K562 (cell line): ENCODE measurements around the gene ZBP1. TPM values are rescaled to one million over a fixed set of nuclear protein-coding genes. Genes with fewer than 3 reads are reported as not detected.
A peak's percentile ranks its signal among the peaks of the same experiment; 100 is the strongest.

Experiments used
- BHLHE40 ChIP-seq: IDR thresholded peaks from 2 replicates; pipeline ENCODE4 v1.6.1; 2011; ENCODE audit warnings: low read length, improper control_type of control experiment
- DPF2 ChIP-seq: fragments of 450-650 bp; IDR thresholded peaks from 2 replicates; pipeline ENCODE4 v1.6.1; 2016
- JUND ChIP-seq, 2 experiments: IDR thresholded peaks; 2 replicates in 1 of 2; 3 replicates in 1 of 2; pipeline ENCODE4 v1.6.1; 2011; ENCODE audit warnings: borderline replicate concordance in 2 of 2, low read depth in 2 of 2, low read length in 2 of 2, improper control_type of control experiment in 1 of 2, missing biosample characterization in 1 of 2, missing genetic modification characterization in 1 of 2, missing genetic modification reagents in 1 of 2
- KLF16 ChIP-seq: IDR thresholded peaks from 2 replicates; pipeline ENCODE4 v1.6.1; 2016; ENCODE audit warnings: antibody characterized with exemption
- RAD51 ChIP-seq: fragments of 450-650 bp; IDR thresholded peaks from 2 replicates; pipeline ENCODE4 v1.7.1; 2016; ENCODE audit warnings: low read depth, mild to moderate bottlenecking, borderline replicate concordance
- TOE1 ChIP-seq, 2 experiments: fragments of 450-650 bp in 1 of 2; sonication (generic) in 1 of 2; formaldehyde crosslinking in 1 of 2; IDR thresholded peaks; 2 replicates each; pipeline versions ENCODE4 v1.7.1 to v1.8.0; 2016 to 2022; ENCODE audit warnings: borderline replicate concordance in 2 of 2, mild to moderate bottlenecking in 2 of 2, antibody characterized with exemption in 1 of 2, inconsistent platforms in 1 of 2, low read depth in 1 of 2, missing genetic modification reagents in 1 of 2, moderate library complexity in 1 of 2
- ZBTB11 ChIP-seq, 3 experiments: fragments of 200-800 bp in 1 of 3; fragments of 250-450 bp in 1 of 3; fragments of 450-650 bp in 1 of 3; sonication (Bioruptor Pico) in 1 of 3; sonication (Bioruptor generic) in 1 of 3; formaldehyde crosslinking in 1 of 3; IDR thresholded peaks; 2 replicates each; pipeline versions ENCODE4 v1.6.1 to v1.8.0; 2016 to 2022; ENCODE audit warnings: mild to moderate bottlenecking in 2 of 3, missing genetic modification characterization in 2 of 3, missing compliant biosample characterization in 1 of 3, moderate library complexity in 1 of 3
- ZBTB7A ChIP-seq: IDR thresholded peaks from 2 replicates; pipeline ENCODE4 v1.6.1; 2011; ENCODE audit warnings: low read depth, mild to moderate bottlenecking, low read length, moderate library complexity, borderline replicate concordance; ENCODE audit not compliant: control insufficient read depth
- ZNF146 ChIP-seq: IDR thresholded peaks from one replicate; pipeline ENCODE4 v1.6.1; 2018; ENCODE audit warnings: missing compliant biosample characterization; ENCODE audit not compliant: unreplicated experiment
- polyA plus RNA-seq, 8 experiments: library from polyadenylated mRNA; depleted of rRNA in 4 of 8; stranded (reverse) in 5 of 8; unstranded in 3 of 8; fragments of >200 nt; fragmentation: Nextera tagmentation in 2 of 8; fragmentation: Illumina TruSeq in 1 of 8; extraction: Ambion mirVana in 2 of 8; extraction: Trizol in 1 of 8; gene quantifications; 2 replicates each; pipeline versions ENCODE4 v1.2.1 to v1.2.3, GENCODE V29; 2011 to 2014; ENCODE audit warnings: inconsistent platforms in 1 of 8, missing spikeins in 1 of 8
- total RNA-seq, 7 experiments: library from RNA; depleted of rRNA in 6 of 7; stranded (reverse); fragments of >200 nt in 6 of 7; fragmentation: Illumina TruSeq in 2 of 7; extraction: Trizol in 2 of 7; gene quantifications; 2 replicates each; pipeline versions ENCODE4 v1.2.1 to v1.2.3, GENCODE V29; 2011 to 2021; ENCODE audit warnings: low replicate concordance in 1 of 7
- TF ChIP-seq, protein P1 (sequence below): fragments of 450-650 bp; formaldehyde crosslinking; IDR thresholded peaks from 2 replicates; pipeline ENCODE4 v1.4.0; 2022; ENCODE audit warnings: missing genetic modification characterization
- TF ChIP-seq, protein P2 (sequence below): IDR thresholded peaks from 2 replicates; pipeline ENCODE4 v1.6.1; 2011; ENCODE audit warnings: borderline replicate concordance, low read depth, mild to moderate bottlenecking, moderate library complexity, low read length; ENCODE audit not compliant: insufficient read depth, poor library complexity, severe bottlenecking

Gene ZBP1
- total and polyA plus RNA-seq, 9 of the 15 experiments (the other 6 are each of a cell fraction or from before 2014, with no cell fraction given), result not detected

DNA sequence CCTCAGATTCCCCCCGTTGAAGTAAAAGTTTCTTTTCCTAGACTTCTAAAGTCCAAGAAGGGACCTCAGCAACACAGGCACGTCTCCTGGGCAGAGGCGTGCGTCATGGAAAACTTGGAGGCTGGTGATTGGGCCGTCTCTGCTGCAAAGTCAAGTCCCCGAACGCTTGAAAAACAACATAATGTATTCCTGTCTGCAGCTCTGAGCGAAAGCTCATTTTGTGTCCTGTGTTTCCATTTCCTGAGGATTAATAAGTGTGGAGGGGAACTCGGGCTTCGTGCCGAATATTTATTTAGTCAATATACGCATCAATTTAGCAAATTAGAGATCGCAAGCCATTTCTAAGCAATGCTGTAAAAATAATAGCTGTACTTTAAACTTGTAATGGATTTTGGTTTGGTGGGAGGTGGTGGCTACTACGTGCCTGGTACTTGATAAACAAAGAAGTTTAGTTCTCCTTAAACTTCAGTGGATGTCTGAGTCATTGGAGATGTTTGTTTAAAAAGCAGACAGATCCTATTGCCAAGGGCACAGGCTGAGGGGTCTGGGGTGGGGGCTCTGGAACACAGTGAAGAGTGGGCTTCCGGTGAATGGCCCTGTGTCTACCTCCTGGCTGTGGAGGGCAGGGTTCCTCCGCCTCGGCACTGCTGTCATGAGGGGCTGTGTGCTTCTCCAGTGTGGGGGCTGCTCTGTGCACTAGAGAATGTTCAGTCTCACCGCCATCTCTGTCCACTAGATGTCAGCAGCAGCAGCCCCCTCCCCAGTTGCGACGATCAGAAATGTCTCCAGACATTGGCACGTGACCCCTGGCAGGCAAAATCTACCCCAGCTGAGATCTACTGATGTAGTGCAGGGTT, 37.6 kb downstream of the ZBP1 start (continued):
- TF ChIP-seq DPF2 (0 out of 2 replicates have a peak, but pooled peaks have one; percentile 32), BHLHE40 (peak; percentile 90), ZNF146 (CRISPR knock-in tag) (no peak), RAD51 (peak; percentile 80), KLF16 (0 out of 2 replicates have a peak, but pooled peaks have one; percentile 9), JUND (IDR thresholded peaks at IDR 0.05; ENCODE audit: borderline replicate concordance, low read depth, low read length) (no peak), JUND (tag; IDR thresholded peaks at IDR 0.05; ENCODE audit: borderline replicate concordance, low read depth, low read length) (0 out of 3 replicates have a peak, but pooled peaks have one; percentile 34), ZBTB7A (peak; percentile 89), ZBTB11 (CRISPR knock-in tag; IDR thresholded peaks at IDR 0.05) (0 out of 6 replicates have a peak, but pooled peaks of 1 of the 3 experiments have one; percentile 18), TOE1 (IDR thresholded peaks at IDR 0.05; ENCODE audit: borderline replicate concordance) (peak; percentile 78), TOE1 (CRISPR knock-in tag; IDR thresholded peaks at IDR 0.05; ENCODE audit: borderline replicate concordance, low read depth) (no peak)
- TF ChIP-seq, protein P1, sequence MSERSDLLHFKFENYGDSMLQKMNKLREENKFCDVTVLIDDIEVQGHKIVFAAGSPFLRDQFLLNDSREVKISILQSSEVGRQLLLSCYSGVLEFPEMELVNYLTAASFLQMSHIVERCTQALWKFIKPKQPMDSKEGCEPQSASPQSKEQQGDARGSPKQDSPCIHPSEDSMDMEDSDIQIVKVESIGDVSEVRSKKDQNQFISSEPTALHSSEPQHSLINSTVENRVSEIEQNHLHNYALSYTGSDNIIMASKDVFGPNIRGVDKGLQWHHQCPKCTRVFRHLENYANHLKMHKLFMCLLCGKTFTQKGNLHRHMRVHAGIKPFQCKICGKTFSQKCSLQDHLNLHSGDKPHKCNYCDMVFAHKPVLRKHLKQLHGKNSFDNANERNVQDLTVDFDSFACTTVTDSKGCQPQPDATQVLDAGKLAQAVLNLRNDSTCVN (CRISPR knock-in tag), result no peak
- TF ChIP-seq, protein P2, sequence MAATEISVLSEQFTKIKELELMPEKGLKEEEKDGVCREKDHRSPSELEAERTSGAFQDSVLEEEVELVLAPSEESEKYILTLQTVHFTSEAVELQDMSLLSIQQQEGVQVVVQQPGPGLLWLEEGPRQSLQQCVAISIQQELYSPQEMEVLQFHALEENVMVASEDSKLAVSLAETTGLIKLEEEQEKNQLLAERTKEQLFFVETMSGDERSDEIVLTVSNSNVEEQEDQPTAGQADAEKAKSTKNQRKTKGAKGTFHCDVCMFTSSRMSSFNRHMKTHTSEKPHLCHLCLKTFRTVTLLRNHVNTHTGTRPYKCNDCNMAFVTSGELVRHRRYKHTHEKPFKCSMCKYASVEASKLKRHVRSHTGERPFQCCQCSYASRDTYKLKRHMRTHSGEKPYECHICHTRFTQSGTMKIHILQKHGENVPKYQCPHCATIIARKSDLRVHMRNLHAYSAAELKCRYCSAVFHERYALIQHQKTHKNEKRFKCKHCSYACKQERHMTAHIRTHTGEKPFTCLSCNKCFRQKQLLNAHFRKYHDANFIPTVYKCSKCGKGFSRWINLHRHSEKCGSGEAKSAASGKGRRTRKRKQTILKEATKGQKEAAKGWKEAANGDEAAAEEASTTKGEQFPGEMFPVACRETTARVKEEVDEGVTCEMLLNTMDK, result peak; percentile 15
